ENCODE measurements around the gene HNRNPAB.
"Not testable (repeated sequence)": the region's sequence is repeated elsewhere in the genome, so short reads cannot be mapped to it uniquely, and the experiment has no call there.

Gene HNRNPAB

GRCh38 chr5:178196281-178196812 is 8.0 kb upstream of the HNRNPAB start:
- Histone ChIP-seq H3K9me3 (ENCODE audit: control insufficient read depth in 2 of 2, low read length in 2 of 2) (no peaks in the 10 kb centered on the region), H3K27me3 (ENCODE audit: control insufficient read depth in 1 of 2, insufficient read depth in 2 of 2, low read length in 2 of 2) (peaks cover 0 to 13% of the 10 kb centered on the region in 2 donors), H3K4me3 (ENCODE audit: low read length in 2 of 2) (no peak overlapping the region), H3K9ac (ENCODE audit: low read length in 2 of 2) (no peak overlapping the region), H3K4me1 (ENCODE audit: control insufficient read depth, insufficient read depth, low read length) (no peaks in the 10 kb centered on the region), H3K36me3 (ENCODE audit: control insufficient read depth in 2 of 2, insufficient read depth in 2 of 2, low read length in 2 of 2) (no peaks in the 10 kb centered on the region), H3K27ac (ENCODE audit: low read length) (no peak overlapping the region)

DNA sequence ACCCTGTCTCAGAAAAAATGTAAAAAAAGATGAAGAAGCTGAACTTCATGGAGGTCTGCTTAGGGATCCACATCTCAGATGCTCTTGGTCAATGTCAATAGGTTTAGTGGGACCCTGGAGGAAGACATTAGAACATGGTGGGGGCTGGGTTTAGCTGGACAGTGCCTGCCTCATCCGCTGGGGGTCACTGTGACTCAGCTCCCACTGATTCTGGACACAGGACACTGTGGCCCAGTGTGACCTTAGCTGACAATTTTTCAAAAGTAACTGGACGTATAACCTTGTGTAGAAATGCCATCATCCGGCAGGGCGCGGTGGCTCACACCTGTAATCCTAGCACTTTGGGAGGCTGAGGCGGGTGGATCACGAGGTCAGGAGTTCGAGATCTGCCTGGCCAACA is 7.3 kb upstream of the HNRNPAB start:
- no peaks in the 10 kb centered on the region for H3K4me1 ChIP-seq (ENCODE audit: control insufficient read depth, insufficient read depth, low read length)
- no peaks in the 10 kb centered on the region for H3K36me3 ChIP-seq (ENCODE audit: control insufficient read depth in 2 of 2, insufficient read depth in 2 of 2, low read length in 2 of 2)
- no peak overlapping the region for H3K9ac ChIP-seq (ENCODE audit: low read length in 2 of 2)
- no peak overlapping the region for H3K4me3 ChIP-seq (ENCODE audit: low read length in 2 of 2)
- H3K9me3 ChIP-seq (ENCODE audit: control insufficient read depth in 2 of 2, low read length in 2 of 2): no peaks in the 10 kb centered on the region
- H3K27ac ChIP-seq (ENCODE audit: low read length): no peak overlapping the region
- H3K27me3 ChIP-seq (ENCODE audit: control insufficient read depth in 1 of 2, insufficient read depth in 2 of 2, low read length in 2 of 2): peaks cover 0 to 13% of the 10 kb centered on the region in 2 donors

DNA sequence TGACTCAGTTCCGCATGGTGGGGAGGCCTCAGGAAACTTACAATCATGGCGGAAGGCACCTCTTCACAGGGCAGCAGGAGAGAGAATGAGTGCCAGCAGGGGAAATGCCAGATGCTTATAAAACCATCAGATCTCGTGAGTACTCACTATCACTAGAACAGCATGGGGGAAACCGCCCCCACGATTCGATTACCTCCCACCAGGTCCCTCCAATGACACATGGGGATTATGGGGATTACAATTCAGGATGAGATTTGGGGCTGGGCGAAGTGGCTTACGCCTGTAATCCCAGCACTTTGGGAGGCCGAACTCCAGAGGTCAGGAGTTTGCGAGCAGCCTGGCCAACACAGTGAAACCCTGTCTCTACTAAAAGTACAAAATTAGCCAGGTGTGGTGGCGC is 6.2 kb upstream of the HNRNPAB start:
- H3K36me3 ChIP-seq (ENCODE audit: control insufficient read depth in 2 of 2, insufficient read depth in 2 of 2, low read length in 2 of 2); H3K9ac ChIP-seq (ENCODE audit: low read length in 2 of 2); H3K9me3 ChIP-seq (ENCODE audit: control insufficient read depth in 2 of 2, low read length in 2 of 2); H3K27ac ChIP-seq (ENCODE audit: low read length); H3K4me3 ChIP-seq (ENCODE audit: low read length in 2 of 2); H3K4me1 ChIP-seq (ENCODE audit: control insufficient read depth, insufficient read depth, low read length): not testable (repeated sequence)
- peaks cover 0 to 13% of the 10 kb centered on the region in 2 donors for H3K27me3 ChIP-seq (ENCODE audit: control insufficient read depth in 1 of 2, insufficient read depth in 2 of 2, low read length in 2 of 2)

- Histone ChIP-seq H3K27ac (ENCODE audit: low read length) (no peak overlapping the region), H3K4me1 (ENCODE audit: control insufficient read depth, insufficient read depth, low read length) (peaks cover under 1% of the 10 kb centered on the region), H3K36me3 (ENCODE audit: control insufficient read depth in 2 of 2, insufficient read depth in 2 of 2, low read length in 2 of 2) (no peaks in the 10 kb centered on the region), H3K9ac (ENCODE audit: low read length in 2 of 2) (no peak overlapping the region), H3K9me3 (ENCODE audit: control insufficient read depth in 2 of 2, low read length in 2 of 2) (no peaks in the 10 kb centered on the region), H3K27me3 (ENCODE audit: control insufficient read depth in 1 of 2, insufficient read depth in 2 of 2, low read length in 2 of 2) (peaks cover 0 to 10% of the 10 kb centered on the region in 2 donors), H3K4me3 (ENCODE audit: low read length in 2 of 2) (no peak overlapping the region)
These were observed 5.6 kb upstream of the HNRNPAB start for GRCh38 chr5:178198706-178199105.

- Histone ChIP-seq H3K9me3 (ENCODE audit: control insufficient read depth in 2 of 2, low read length in 2 of 2) (no peaks in the 10 kb centered on the region), H3K27ac (ENCODE audit: low read length) (no peak overlapping the region), H3K27me3 (ENCODE audit: control insufficient read depth in 1 of 2, insufficient read depth in 2 of 2, low read length in 2 of 2) (peaks cover 0 to 3% of the 10 kb centered on the region in 2 donors), H3K9ac (ENCODE audit: low read length in 2 of 2) (no peak overlapping the region), H3K4me3 (ENCODE audit: low read length in 2 of 2) (no peak overlapping the region), H3K4me1 (ENCODE audit: control insufficient read depth, insufficient read depth, low read length) (peaks cover 5% of the 10 kb centered on the region), H3K36me3 (ENCODE audit: control insufficient read depth in 2 of 2, insufficient read depth in 2 of 2, low read length in 2 of 2) (no peaks in the 10 kb centered on the region)
These were observed 4.5 kb upstream of the HNRNPAB start for GRCh38 chr5:178199581-178200434.

DNA sequence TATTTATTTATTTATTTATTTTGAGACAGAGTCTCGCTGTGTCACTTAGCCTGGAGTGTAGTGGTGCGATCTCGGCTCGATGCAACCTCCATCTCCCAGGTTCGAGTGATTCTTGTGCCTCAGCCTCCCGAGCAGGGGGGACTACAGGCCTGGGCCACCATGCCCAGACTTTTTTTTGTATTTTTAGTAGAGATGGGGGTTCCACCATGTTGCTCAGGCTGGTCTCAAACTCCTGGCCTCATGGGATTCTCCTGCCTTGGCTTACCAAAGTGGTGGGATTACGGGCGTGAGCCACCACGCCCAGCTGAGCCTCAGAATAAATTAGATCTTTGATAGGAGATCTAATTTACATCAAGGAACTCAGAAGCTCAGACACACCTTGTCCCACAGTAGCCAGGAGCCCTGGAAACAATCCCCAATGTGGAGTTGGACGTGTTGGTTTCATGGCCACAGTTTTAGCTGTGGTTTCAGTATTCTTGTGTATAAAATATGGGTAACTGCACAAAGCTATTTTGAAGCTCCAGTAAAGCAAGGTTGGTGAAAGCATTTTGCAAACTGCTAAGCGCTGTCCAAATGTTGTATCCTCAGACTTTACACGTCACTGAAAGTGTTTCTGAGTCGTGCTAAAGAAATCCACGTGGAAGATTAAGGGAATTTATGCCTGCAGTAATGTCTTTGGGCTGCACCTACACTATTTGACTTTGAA is 3.0 kb upstream of the HNRNPAB start:
- Histone ChIP-seq H3K36me3 (ENCODE audit: control insufficient read depth in 2 of 2, insufficient read depth in 2 of 2, low read length in 2 of 2) (peaks cover 0 to 1% of the 10 kb centered on the region in 2 donors), H3K9me3 (ENCODE audit: control insufficient read depth in 2 of 2, low read length in 2 of 2) (no peaks in the 10 kb centered on the region), H3K4me3 (ENCODE audit: low read length in 2 of 2) (no peak overlapping the region), H3K9ac (ENCODE audit: low read length in 2 of 2) (no peak overlapping the region), H3K27ac (ENCODE audit: low read length) (no peak overlapping the region), H3K4me1 (ENCODE audit: control insufficient read depth, insufficient read depth, low read length) (peaks cover 16% of the 10 kb centered on the region), H3K27me3 (ENCODE audit: control insufficient read depth in 1 of 2, insufficient read depth in 2 of 2, low read length in 2 of 2) (no peaks in the 10 kb centered on the region)

GRCh38 chr5:178201927-178202235 is 2.5 kb upstream of the HNRNPAB start:
- Histone ChIP-seq H3K27ac (ENCODE audit: low read length) (no peak overlapping the region), H3K9ac (ENCODE audit: low read length in 2 of 2) (no peak overlapping the region), H3K27me3 (ENCODE audit: control insufficient read depth in 1 of 2, insufficient read depth in 2 of 2, low read length in 2 of 2) (no peaks in the 10 kb centered on the region), H3K36me3 (ENCODE audit: control insufficient read depth in 2 of 2, insufficient read depth in 2 of 2, low read length in 2 of 2) (peaks cover 2 to 4% of the 10 kb centered on the region in 2 donors), H3K9me3 (ENCODE audit: control insufficient read depth in 2 of 2, low read length in 2 of 2) (no peaks in the 10 kb centered on the region), H3K4me3 (ENCODE audit: low read length in 2 of 2) (no peak overlapping the region), H3K4me1 (ENCODE audit: control insufficient read depth, insufficient read depth, low read length) (peaks cover 21% of the 10 kb centered on the region)

DNA sequence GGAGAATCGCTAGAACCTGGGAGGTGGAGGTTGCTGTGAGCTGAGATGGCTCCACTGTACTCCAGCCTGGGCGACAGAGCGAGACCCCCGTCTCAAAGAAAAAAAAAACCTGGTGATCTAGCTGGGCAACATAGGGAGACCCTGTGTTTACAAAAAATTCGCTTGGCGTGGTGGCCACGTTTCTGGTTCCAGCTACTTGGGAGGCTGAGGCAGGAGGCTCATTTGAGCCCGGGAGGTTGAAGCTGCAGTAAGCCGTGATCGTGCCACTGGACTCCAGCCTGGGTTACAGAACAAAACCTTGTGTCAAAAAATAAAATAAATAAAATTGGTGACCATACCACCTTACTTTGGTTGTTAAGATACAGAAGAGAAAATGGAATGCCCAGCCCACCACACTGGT is 1.8 kb upstream of the HNRNPAB start:
- Histone ChIP-seq H3K4me3 (ENCODE audit: low read length in 2 of 2) (no peak overlapping the region), H3K27ac (ENCODE audit: low read length) (no peak overlapping the region), H3K27me3 (ENCODE audit: control insufficient read depth in 1 of 2, insufficient read depth in 2 of 2, low read length in 2 of 2) (no peaks in the 10 kb centered on the region), H3K9me3 (ENCODE audit: control insufficient read depth in 2 of 2, low read length in 2 of 2) (no peaks in the 10 kb centered on the region), H3K4me1 (ENCODE audit: control insufficient read depth, insufficient read depth, low read length) (peaks cover 27% of the 10 kb centered on the region), H3K36me3 (ENCODE audit: control insufficient read depth in 2 of 2, insufficient read depth in 2 of 2, low read length in 2 of 2) (peaks cover 9% of the 10 kb centered on the region in 2 donors), H3K9ac (ENCODE audit: low read length in 2 of 2) (no peak overlapping the region)

DNA sequence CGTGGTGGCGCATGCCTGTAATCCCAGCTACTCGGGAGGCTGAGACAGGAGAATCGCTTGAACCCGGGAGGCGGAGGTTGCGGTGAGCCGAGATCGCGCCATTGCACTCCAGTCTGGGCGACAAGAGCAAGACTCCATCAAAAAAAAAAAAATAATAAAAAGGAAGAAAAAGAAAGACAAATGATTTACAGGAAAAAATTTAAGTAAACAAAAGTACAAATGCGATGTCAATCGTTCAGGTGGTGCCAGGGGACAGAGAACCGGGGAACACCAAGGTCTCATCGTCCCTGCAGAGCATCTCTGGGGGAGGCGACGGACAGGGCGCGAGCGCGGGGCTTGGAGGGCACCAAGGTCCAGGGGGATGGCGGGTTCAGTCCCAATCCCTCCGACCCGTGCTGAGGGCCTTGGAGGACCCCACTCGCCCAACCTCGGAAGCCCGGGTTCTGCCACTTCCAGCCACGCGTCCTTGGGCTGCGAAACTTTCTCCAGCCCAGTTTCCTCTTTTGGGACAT is 607 bp upstream of the HNRNPAB start:
- H3K9ac ChIP-seq (ENCODE audit: low read length in 2 of 2): peak overlapping the region; percentile 42 to 70

GRCh38 chr5:178204935-178205748 is 809 bp downstream of the HNRNPAB start:
- Histone ChIP-seq H3K27ac (ENCODE audit: low read length) (peak overlapping the region; percentile 55), H3K36me3 (ENCODE audit: control insufficient read depth in 2 of 2, insufficient read depth in 2 of 2, low read length in 2 of 2) (peaks cover 28 to 31% of the 10 kb centered on the region in 2 donors), H3K9me3 (ENCODE audit: control insufficient read depth in 2 of 2, low read length in 2 of 2) (no peaks in the 10 kb centered on the region), H3K9ac (ENCODE audit: low read length in 2 of 2) (peak overlapping the region; percentile 68 to 70), H3K4me3 (ENCODE audit: low read length in 2 of 2) (peak overlapping the region; percentile 88 to 94), H3K4me1 (ENCODE audit: control insufficient read depth, insufficient read depth, low read length) (peaks cover 27% of the 10 kb centered on the region), H3K27me3 (ENCODE audit: control insufficient read depth in 1 of 2, insufficient read depth in 2 of 2, low read length in 2 of 2) (no peaks in the 10 kb centered on the region)

More for the DNA sequence above, 607 bp upstream of the HNRNPAB start:
- H3K27ac ChIP-seq (ENCODE audit: low read length): no peak overlapping the region
- no peaks in the 10 kb centered on the region for H3K27me3 ChIP-seq (ENCODE audit: control insufficient read depth in 1 of 2, insufficient read depth in 2 of 2, low read length in 2 of 2)
- H3K9me3 ChIP-seq (ENCODE audit: control insufficient read depth in 2 of 2, low read length in 2 of 2): no peaks in the 10 kb centered on the region
- H3K36me3 ChIP-seq (ENCODE audit: control insufficient read depth in 2 of 2, insufficient read depth in 2 of 2, low read length in 2 of 2): peaks cover 14 to 19% of the 10 kb centered on the region in 2 donors
- H3K4me1 ChIP-seq (ENCODE audit: control insufficient read depth, insufficient read depth, low read length): peaks cover 27% of the 10 kb centered on the region
- peak overlapping the region; percentile 87 to 88 for H3K4me3 ChIP-seq (ENCODE audit: low read length in 2 of 2)
